Dendritic cell treated with granulocyte-macrophage colony-stimulating factor and Interleukin-4, amounts not matched to agents 40 ng/mL and 50 ng/mL, for 4 days (primary cell): ENCODE data around the gene KIZ.

ENCODE experiments used
- H3K27ac Mint-ChIP-seq: one replicate; pipeline ENCODE4 v1.8.0; 2022; ENCODE audit warnings: mild to moderate bottlenecking, mixed read lengths
- H3K27me3 Mint-ChIP-seq: one replicate; pipeline ENCODE4 v1.8.0; 2022; ENCODE audit warnings: mild to moderate bottlenecking, mixed read lengths
- H3K36me3 Mint-ChIP-seq: one replicate; pipeline ENCODE4 v1.8.0; 2022; ENCODE audit warnings: low read depth, mixed read lengths
- H3K4me1 Mint-ChIP-seq: one replicate; pipeline ENCODE4 v1.8.0; 2022; ENCODE audit warnings: low read depth, mixed read lengths
- H3K4me3 Mint-ChIP-seq: one replicate; pipeline ENCODE4 v1.8.0; 2022; ENCODE audit warnings: mild to moderate bottlenecking, moderate library complexity, mixed read lengths
- H3K9me3 Mint-ChIP-seq: one replicate; pipeline ENCODE4 v1.8.0; 2022; ENCODE audit warnings: mixed read lengths
- intact Hi-C: fragments of 100-400 bp; cut with micrococcal nuclease; formaldehyde crosslinking; loops from one replicate; pipeline ENCODE4 v1.15.0; 2022

The KIZ gene

DNA sequence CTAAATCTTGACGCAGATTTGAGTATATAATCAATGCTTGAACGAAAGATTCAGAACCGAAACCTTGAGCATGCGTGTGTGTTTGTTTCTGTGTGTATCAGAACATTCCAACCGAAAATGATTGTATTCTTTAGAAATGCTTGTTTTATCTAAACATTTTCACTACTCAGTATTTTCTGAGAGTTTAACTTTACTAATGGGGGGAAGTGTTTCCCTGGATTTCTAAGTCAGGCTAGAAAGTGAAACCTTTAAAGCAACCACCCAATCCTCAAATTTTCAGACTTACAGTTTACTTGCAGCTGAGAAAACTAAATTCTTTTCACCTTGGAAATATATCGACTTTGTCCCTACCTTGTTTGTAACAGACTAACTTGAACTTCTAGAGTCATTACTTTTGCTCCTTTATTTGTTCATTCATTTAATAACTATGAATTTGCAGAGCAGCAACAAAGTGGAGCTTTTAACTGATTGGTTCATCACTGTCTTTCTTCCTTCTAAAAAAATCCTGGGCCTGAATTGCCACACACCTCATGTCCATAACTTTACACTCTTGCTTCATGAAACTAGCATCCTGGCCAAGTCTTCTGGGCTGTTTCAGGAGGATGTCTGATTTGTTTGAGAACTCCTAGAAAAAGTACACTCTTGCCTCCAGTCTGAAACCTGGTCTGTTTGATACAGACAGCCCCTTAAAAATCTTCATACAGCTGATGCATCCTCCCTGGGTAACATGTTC lies 99.5 kb downstream of the KIZ start:
- Mint-ChIP-seq H3K27me3 (no peaks in the 10 kb centered on the region), H3K36me3 (peaks cover 7% of the 10 kb centered on the region), H3K27ac (no peak overlapping the region)

GRCh38 chr20:21228511-21228910 lies 102.6 kb downstream of the KIZ start:
- Mint-ChIP-seq H3K4me1 (peaks cover 8% of the 10 kb centered on the region), H3K36me3 (peaks cover 17% of the 10 kb centered on the region), H3K4me3 (no peak overlapping the region), H3K27me3 (no peaks in the 10 kb centered on the region), H3K9me3 (no peaks in the 10 kb centered on the region), H3K27ac (no peak overlapping the region)
- intact Hi-C loops: no loop called here

More for the DNA sequence above, 99.5 kb downstream of the KIZ start:
- peaks cover 8% of the 10 kb centered on the region for H3K4me1 Mint-ChIP-seq
- H3K9me3 Mint-ChIP-seq: no peaks in the 10 kb centered on the region
- H3K4me3 Mint-ChIP-seq: no peak overlapping the region
- intact Hi-C loops: no loop called here

GRCh38 chr20:21229163-21229562 lies 103.3 kb downstream of the KIZ start:
- H3K27ac Mint-ChIP-seq: no peak overlapping the region
- no peak overlapping the region for H3K4me3 Mint-ChIP-seq
- peaks cover 8% of the 10 kb centered on the region for H3K4me1 Mint-ChIP-seq
- no peaks in the 10 kb centered on the region for H3K9me3 Mint-ChIP-seq
- H3K27me3 Mint-ChIP-seq: no peaks in the 10 kb centered on the region
- H3K36me3 Mint-ChIP-seq: peaks cover 17% of the 10 kb centered on the region
- intact Hi-C loops: no loop called here

DNA sequence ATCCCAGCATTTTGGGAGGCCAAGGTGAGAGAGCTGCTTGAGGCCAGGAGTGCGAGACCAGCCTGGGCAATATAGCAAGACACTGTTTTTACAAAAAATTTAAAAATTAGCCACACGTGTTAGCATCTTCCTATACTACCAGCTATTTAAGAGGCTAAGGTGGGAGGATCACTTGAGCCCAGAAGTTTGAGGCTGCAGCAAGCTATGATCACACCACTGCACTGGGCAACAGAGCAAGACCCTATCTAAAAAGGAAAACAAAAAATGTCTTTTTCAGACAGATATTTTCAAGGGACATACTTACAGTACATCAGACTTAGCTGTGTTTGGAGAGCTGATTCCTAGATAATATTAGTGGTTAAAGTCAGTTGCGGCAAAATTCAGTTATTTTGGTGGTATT lies 104.3 kb downstream of the KIZ start:
- Mint-ChIP-seq H3K4me3 (no peak overlapping the region), H3K9me3 (no peaks in the 10 kb centered on the region), H3K4me1 (peaks cover 8% of the 10 kb centered on the region), H3K36me3 (peaks cover 17% of the 10 kb centered on the region), H3K27me3 (no peaks in the 10 kb centered on the region), H3K27ac (no peak overlapping the region)
- intact Hi-C loops: loop anchor here (10.0 kb wide), 1 partner anchor 125 kb away; no protein-coding TSS in a partner anchor

DNA sequence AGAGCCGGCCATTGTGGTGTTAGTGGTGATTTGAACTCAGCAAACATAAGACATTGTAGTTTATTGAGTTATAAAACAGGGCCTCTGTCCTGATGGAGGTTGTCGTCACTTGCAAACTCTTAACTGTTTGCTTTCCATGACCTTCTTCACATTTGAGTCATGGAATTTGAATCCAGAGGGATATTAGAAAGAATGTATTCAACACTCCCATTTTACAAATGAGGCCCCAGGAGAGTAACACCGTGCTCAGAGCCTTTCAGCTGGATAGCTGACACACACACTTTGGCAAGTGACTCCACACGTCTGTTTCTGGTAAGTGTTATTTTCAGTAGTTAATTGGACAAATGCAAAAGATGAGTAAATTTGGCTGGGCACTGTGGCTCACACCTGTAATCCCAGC lies 104.8 kb downstream of the KIZ start:
- Mint-ChIP-seq H3K4me1 (peaks cover 8% of the 10 kb centered on the region), H3K27ac (no peak overlapping the region), H3K27me3 (no peaks in the 10 kb centered on the region), H3K4me3 (no peak overlapping the region), H3K36me3 (peaks cover 17% of the 10 kb centered on the region), H3K9me3 (no peaks in the 10 kb centered on the region)
- intact Hi-C loops: loop anchor here (10.0 kb wide), 1 partner anchor 124 kb away; no protein-coding TSS in a partner anchor

GRCh38 chr20:21232546-21233280 lies 106.8 kb downstream of the KIZ start:
- no peak overlapping the region for H3K27ac Mint-ChIP-seq
- peaks cover 23% of the 10 kb centered on the region for H3K36me3 Mint-ChIP-seq
- no peaks in the 10 kb centered on the region for H3K27me3 Mint-ChIP-seq
- intact Hi-C loops: loop anchor here (10.0 kb wide), 1 partner anchor 122 kb away; no protein-coding TSS in a partner anchor
- H3K4me1 Mint-ChIP-seq: peaks cover 11% of the 10 kb centered on the region
- no peaks in the 10 kb centered on the region for H3K9me3 Mint-ChIP-seq
- H3K4me3 Mint-ChIP-seq: no peak overlapping the region

DNA sequence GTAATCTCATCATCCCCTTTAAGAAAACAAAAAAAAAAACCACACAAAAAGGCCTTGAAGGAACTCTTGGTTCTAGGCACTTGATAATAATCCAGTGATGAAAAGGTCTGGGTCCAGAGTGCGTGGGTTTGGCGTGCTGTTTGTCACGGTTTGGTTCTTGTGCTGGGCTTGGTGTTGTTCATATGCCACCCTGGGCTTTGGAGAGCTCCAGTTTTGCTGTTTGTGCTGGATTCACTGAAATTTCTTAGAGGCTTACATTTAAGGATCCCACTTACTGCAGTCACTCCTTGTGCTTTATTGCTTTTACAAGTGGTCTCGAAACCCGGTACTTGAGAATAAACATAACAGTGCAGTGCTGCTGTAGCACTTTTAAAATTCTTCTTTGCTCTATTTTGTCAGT lies 108.4 kb downstream of the KIZ start:
- no peaks in the 10 kb centered on the region for H3K27me3 Mint-ChIP-seq
- peaks cover 23% of the 10 kb centered on the region for H3K36me3 Mint-ChIP-seq
- no peaks in the 10 kb centered on the region for H3K9me3 Mint-ChIP-seq
- H3K27ac Mint-ChIP-seq: no peak overlapping the region
- intact Hi-C loops: loop anchor here (10.0 kb wide), 1 partner anchor 120 kb away; no protein-coding TSS in a partner anchor
- H3K4me3 Mint-ChIP-seq: no peak overlapping the region
- H3K4me1 Mint-ChIP-seq: peaks cover 3% of the 10 kb centered on the region

GRCh38 chr20:21234806-21235483 lies 109.1 kb downstream of the KIZ start:
- no peak overlapping the region for H3K27ac Mint-ChIP-seq
- H3K27me3 Mint-ChIP-seq: no peaks in the 10 kb centered on the region
- peaks cover 21% of the 10 kb centered on the region for H3K36me3 Mint-ChIP-seq
- H3K9me3 Mint-ChIP-seq: no peaks in the 10 kb centered on the region
- no peak overlapping the region for H3K4me3 Mint-ChIP-seq
- H3K4me1 Mint-ChIP-seq: peaks cover 3% of the 10 kb centered on the region
- intact Hi-C loops: loop anchor here (5.0 to 10.0 kb wide), 2 partner anchors 120 to 337 kb away; no protein-coding TSS in a partner anchor

- peaks cover 13% of the 10 kb centered on the region for H3K36me3 Mint-ChIP-seq
Measured at GRCh38 chr20:21235484-21236445, 109.9 kb downstream of the KIZ start.

GRCh38 chr20:21237956-21238799 lies 112.3 kb downstream of the KIZ start:
- Mint-ChIP-seq H3K4me3 (no peak overlapping the region), H3K27ac (no peak overlapping the region), H3K36me3 (peaks cover 6% of the 10 kb centered on the region), H3K27me3 (no peaks in the 10 kb centered on the region), H3K4me1 (peaks cover 3% of the 10 kb centered on the region), H3K9me3 (no peaks in the 10 kb centered on the region)
- intact Hi-C loops: loop anchor here (2.0 to 10.0 kb wide), 3 partner anchors 65 to 334 kb away; partner anchors contain the start of gene XRN2

More at GRCh38 chr20:21235484-21236445, 109.9 kb downstream of the KIZ start:
- no peak overlapping the region for H3K4me3 Mint-ChIP-seq
- no peaks in the 10 kb centered on the region for H3K9me3 Mint-ChIP-seq
- H3K4me1 Mint-ChIP-seq: peaks cover 3% of the 10 kb centered on the region
- H3K27ac Mint-ChIP-seq: no peak overlapping the region
- no peaks in the 10 kb centered on the region for H3K27me3 Mint-ChIP-seq
- intact Hi-C loops: loop anchor here (1.0 to 10.0 kb wide), 4 partner anchors 67 to 337 kb away; partner anchors contain the start of gene XRN2

GRCh38 chr20:21238818-21239536 lies 113.1 kb downstream of the KIZ start:
- intact Hi-C loops: loop anchor here (5.0 to 10.0 kb wide), 2 partner anchors 116 to 333 kb away; no protein-coding TSS in a partner anchor
- peaks cover 6% of the 10 kb centered on the region for H3K36me3 Mint-ChIP-seq
- H3K27ac Mint-ChIP-seq: no peak overlapping the region
- peaks cover 3% of the 10 kb centered on the region for H3K4me1 Mint-ChIP-seq
- H3K4me3 Mint-ChIP-seq: no peak overlapping the region
- no peaks in the 10 kb centered on the region for H3K27me3 Mint-ChIP-seq
- H3K9me3 Mint-ChIP-seq: no peaks in the 10 kb centered on the region

DNA sequence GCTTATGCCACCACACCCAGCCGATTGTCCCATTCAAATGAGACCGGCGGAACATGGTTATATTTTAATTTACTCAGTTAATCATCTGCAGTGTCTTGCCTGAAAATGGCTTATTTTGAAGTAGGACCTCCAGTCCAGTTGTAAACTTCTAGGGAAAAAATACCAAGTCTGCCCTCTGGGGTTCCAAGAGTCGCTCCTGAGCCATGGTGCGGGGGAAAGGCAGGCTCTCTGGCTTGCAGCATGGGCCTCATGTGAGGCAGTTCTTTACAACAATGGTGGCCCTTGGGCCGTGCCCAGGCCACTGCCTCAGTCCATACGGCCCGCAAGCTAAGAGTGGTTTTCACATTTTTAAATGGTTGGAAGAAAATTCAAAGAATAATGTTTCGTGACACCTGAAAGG lies 114.5 kb downstream of the KIZ start:
- intact Hi-C loops: no loop called here
- H3K27ac Mint-ChIP-seq: no peak overlapping the region
- peaks cover 3% of the 10 kb centered on the region for H3K4me1 Mint-ChIP-seq
- H3K36me3 Mint-ChIP-seq: peaks cover 12% of the 10 kb centered on the region
- H3K9me3 Mint-ChIP-seq: no peaks in the 10 kb centered on the region
- H3K4me3 Mint-ChIP-seq: no peak overlapping the region
- no peaks in the 10 kb centered on the region for H3K27me3 Mint-ChIP-seq
